BJ (cell line): Measurements from ENCODE around the gene LGALS3BP. TPM values are rescaled to one million over a fixed set of nuclear protein-coding genes. Genes with fewer than 3 reads are reported as not detected.

Experiments
- CTCF ChIA-PET: fragments of 350-600 bp; formaldehyde crosslinking; extraction: SDS; loops from one replicate; lab custom pipeline; 2021; ENCODE audit warnings: antibody characterized with exemption, inconsistent platforms; lab: Yijun Ruan, JAX
- POLR2A ChIA-PET: fragments of 300-600 bp; sonication (Branson Sonifier 250); formaldehyde crosslinking; extraction: SDS; loops from one replicate; lab custom pipeline; 2021; ENCODE audit warnings: antibody characterized with exemption; lab: Charles Lee
- DNase-seq: peaks from one replicate; pipeline ENCODE4 v3.0.0-alpha.2; 2011; ENCODE audit warnings: low read depth
- H3K27me3 ChIP-seq: 2 replicates; pipeline ENCODE4 v1.6.0; 2011; ENCODE audit warnings: low read length; ENCODE audit not compliant: control insufficient read depth, insufficient read depth
- H3K36me3 ChIP-seq: 2 replicates; pipeline ENCODE4 v1.5.1; 2011; ENCODE audit warnings: low read length; ENCODE audit not compliant: control insufficient read depth, insufficient read depth
- H3K4me3 ChIP-seq: 2 replicates; pipeline ENCODE4 v1.5.1; 2011; ENCODE audit warnings: low read depth, mild to moderate bottlenecking, control low read depth, low read length
- polyA plus RNA-seq: library from polyadenylated mRNA; depleted of rRNA; stranded (reverse); fragments of >200 nt; gene quantifications from 2 replicates; pipeline ENCODE4 v1.2.3, GENCODE V29; 2011
- TF ChIP-seq, protein P1 (sequence below): IDR thresholded peaks from 2 replicates; pipeline ENCODE4 v1.5.1; 2011; ENCODE audit warnings: low read depth, mild to moderate bottlenecking, control low read depth, inconsistent platforms, low read length, moderate library complexity; ENCODE audit not compliant: insufficient read depth

LGALS3BP gene
- polyA plus RNA-seq, 1 experiment, result 102 TPM

DNA sequence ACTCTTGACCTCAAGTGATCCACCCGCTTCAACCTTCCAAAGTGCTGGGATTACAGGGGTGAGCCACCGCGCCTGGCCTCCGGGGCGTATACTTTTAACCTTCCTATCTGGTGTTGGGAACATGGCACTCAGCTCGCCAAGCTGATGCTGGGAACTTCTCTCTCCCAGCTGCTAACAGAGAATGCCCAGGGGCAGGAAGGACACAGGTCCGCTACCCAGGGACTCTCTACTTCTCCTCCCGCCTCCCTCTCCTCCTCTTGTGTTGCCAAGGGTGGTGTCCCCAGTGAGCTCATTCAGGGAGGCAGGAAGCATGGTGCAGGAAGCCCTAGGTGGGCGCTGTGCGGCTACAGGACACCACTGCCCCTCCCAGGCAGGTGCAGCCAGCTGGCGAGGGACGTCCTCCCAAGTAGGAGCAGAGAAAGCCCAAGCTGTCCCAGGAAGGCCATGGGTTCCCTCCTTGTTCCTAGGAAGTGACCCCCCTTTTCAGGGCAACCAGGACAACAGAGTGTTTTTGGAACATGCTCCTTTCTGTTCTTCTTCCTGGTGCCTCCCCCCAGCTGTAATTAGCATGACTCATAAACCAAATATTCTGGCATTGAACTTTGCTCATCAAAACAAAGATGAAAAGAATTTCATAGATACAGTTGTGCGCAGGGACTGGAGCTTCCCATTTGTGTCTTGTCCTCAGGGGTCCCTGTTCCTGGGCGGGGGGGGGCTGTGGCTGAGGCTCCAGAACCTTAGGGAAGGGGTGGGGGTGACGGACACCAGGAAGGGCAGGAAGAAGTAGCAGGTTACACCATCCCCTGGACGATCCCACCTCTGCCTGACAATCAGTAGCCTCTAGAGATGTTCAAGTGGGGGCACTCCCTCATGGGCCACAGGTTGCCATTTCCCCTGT lies 46.9 kb upstream of the LGALS3BP start:
- TF ChIP-seq, protein P1, sequence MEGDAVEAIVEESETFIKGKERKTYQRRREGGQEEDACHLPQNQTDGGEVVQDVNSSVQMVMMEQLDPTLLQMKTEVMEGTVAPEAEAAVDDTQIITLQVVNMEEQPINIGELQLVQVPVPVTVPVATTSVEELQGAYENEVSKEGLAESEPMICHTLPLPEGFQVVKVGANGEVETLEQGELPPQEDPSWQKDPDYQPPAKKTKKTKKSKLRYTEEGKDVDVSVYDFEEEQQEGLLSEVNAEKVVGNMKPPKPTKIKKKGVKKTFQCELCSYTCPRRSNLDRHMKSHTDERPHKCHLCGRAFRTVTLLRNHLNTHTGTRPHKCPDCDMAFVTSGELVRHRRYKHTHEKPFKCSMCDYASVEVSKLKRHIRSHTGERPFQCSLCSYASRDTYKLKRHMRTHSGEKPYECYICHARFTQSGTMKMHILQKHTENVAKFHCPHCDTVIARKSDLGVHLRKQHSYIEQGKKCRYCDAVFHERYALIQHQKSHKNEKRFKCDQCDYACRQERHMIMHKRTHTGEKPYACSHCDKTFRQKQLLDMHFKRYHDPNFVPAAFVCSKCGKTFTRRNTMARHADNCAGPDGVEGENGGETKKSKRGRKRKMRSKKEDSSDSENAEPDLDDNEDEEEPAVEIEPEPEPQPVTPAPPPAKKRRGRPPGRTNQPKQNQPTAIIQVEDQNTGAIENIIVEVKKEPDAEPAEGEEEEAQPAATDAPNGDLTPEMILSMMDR, result no peak
- no peaks in the 10 kb centered on the region for H3K36me3 ChIP-seq
- no peaks in the 10 kb centered on the region for H3K27me3 ChIP-seq
- ChIA-PET POLR2A (no interaction called here), CTCF (interaction anchor here (0.7 to 4.8 kb wide), 11 partner anchors 8 to 369 kb away, joined by 3 to 37 read pairs (median 4); no protein-coding TSS in a partner anchor)
- no peak for DNase-seq
- H3K4me3 ChIP-seq, result no peak overlapping the region; the same call in 1 of the 2 replicates

DNA sequence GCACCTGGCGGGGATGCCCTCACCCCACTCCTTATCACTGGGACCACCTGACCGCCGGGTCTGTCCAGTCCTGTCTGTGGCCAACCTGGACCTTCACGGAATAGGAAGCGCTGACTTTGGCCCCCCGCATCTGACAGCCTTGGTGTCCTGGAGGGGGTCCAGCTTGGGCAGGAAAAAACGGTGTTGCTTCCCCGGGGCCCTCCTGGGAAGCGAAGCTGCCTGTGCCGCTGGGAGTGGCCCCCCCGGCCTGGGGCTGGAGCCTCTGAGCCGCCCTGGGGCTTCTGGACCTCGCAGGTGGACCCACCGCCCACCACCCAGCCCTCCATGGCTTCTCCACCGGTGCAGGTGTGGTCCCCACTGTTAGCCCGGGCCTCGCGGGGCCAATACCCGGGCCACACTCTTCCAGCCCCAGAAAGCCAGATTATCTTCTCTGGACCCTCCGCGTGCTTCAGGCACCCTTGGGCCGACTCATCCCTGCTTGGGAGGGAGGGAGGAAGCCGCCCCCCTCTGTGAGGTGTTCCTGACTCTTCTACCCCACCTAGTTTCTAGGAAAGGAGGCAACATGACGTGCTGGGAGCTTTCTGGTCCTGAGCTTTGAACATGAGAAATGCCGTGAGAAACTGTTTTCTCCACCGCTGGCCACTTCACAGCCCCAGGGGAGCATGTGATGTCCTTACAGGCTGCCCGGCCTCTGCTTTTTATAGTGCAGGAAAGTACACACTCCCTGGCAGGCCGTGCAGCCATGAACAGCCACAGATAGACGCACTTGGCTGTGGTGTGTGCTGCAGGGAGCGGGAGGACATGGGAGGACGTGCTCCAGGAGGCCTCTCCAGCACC lies 45.4 kb upstream of the LGALS3BP start:
- ChIA-PET CTCF (interaction anchor here (0.7 to 4.8 kb wide), 3 partner anchors 20 to 368 kb away, joined by 3 to 37 read pairs (median 12); no protein-coding TSS in a partner anchor), POLR2A (no interaction called here)
- H3K36me3 ChIP-seq, result no peaks in the 10 kb centered on the region
- TF ChIP-seq, protein P1, result no peak
- DNase-seq, result no peak
- H3K27me3 ChIP-seq, result no peaks in the 10 kb centered on the region
- H3K4me3 ChIP-seq, result peak overlapping the region; percentile 82

DNA sequence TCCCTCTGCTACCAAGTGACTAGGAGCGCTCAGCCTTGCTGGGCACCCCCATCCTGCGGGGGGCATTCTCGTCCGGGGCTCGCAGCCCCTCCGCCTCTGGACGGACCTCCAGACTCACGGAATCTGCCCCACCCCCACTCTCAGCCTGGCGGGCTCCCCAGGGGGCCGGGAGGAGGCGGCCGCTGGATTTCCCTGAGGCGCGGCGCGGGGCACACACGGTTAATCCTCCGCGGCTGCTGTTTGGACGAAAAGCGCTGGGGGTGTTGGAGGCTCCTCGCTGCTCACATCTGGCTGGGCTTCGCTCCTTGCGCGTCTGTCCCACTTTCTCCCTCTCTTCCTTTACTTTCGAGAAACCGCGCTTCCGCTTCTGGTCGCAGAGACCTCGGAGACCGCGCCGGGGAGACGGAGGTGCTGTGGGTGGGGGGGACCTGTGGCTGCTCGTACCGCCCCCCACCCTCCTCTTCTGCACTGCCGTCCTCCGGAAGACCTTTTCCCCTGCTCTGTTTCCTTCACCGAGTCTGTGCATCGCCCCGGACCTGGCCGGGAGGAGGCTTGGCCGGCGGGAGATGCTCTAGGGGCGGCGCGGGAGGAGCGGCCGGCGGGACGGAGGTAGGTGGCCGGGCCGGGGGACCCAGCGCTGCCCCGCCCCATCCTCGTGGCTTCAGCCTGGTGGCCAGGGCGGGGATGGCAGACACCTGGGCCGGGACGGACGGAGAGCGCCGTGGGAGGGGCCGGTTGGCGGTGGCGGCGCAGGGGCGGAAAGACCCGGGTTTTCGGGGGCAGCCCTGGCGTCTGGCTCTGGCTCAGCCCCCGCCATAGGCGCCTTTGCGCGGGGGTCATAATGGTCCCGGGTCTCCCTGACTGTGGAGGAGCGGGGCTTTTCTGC lies 44.4 kb upstream of the LGALS3BP start, which contains the start of gene C1QTNF1:
Gene C1QTNF1 (plus strand): TSS at position 284 of the 886 bp plus-strand sequence. CDS start 19,800 bp downstream, outside the sequence.
- CTCF ChIA-PET, result interaction anchor here (1.2 to 11.5 kb wide), 2 partner anchors 18 to 369 kb away, joined by 3 to 120 read pairs; no protein-coding TSS in a partner anchor
- TF ChIP-seq, protein P1, result peak; percentile 18; the same call in 1 of the 2 replicates
- Histone ChIP-seq H3K4me3 (peak within 1 kb of the TSS; percentile 82), H3K27me3 (no peaks in the 10 kb centered on the region), H3K36me3 (no peaks in the 10 kb centered on the region)
- POLR2A ChIA-PET, result no interaction called here
- DNase-seq, result no peak

DNA sequence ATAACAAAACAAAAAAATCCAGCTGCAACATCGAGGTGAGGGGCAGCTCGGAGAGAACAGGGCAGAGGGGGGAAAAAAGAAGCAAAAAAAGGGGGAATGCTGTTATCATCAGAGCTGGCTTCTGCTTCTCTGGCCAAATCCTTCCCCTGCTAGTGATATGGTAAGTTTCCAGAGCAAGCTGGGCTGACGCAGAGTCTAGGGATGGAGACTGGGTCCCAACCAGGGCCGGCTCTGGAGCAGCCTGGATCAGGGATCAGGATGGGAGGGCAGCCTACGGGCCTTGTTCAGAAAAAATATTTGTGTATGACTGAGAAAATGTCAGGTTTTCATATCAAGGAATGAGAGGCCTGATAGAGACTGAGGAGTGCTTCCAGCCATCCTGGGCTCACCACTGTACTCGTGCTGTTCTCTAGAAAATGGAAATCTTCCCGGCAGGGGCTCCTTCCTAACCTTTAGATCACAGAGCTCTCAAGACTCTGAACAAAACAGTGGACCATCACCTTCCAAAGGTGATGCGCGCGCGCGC lies 43.5 kb upstream of the LGALS3BP start:
- H3K4me3 ChIP-seq, result no peak overlapping the region
- H3K36me3 ChIP-seq, result no peaks in the 10 kb centered on the region
- POLR2A ChIA-PET, result no interaction called here
- H3K27me3 ChIP-seq, result no peaks in the 10 kb centered on the region
- DNase-seq, result no peak
- TF ChIP-seq, protein P1, result no peak
- CTCF ChIA-PET, result interaction anchor here (1.0 to 11.5 kb wide), 5 partner anchors 10 to 370 kb away, joined by 3 to 120 read pairs (median 4); no protein-coding TSS in a partner anchor
